ENCODE measurements around the gene AGER.

The AGER gene

GRCh38 chr6:32163559-32164258 is 20.3 kb downstream of the AGER start:
- DNase-seq (ENCODE audit: low spot score) (no peak), ATAC-seq (ENCODE audit: low read depth) (no peak)
- TF ChIP-seq, protein P1, sequence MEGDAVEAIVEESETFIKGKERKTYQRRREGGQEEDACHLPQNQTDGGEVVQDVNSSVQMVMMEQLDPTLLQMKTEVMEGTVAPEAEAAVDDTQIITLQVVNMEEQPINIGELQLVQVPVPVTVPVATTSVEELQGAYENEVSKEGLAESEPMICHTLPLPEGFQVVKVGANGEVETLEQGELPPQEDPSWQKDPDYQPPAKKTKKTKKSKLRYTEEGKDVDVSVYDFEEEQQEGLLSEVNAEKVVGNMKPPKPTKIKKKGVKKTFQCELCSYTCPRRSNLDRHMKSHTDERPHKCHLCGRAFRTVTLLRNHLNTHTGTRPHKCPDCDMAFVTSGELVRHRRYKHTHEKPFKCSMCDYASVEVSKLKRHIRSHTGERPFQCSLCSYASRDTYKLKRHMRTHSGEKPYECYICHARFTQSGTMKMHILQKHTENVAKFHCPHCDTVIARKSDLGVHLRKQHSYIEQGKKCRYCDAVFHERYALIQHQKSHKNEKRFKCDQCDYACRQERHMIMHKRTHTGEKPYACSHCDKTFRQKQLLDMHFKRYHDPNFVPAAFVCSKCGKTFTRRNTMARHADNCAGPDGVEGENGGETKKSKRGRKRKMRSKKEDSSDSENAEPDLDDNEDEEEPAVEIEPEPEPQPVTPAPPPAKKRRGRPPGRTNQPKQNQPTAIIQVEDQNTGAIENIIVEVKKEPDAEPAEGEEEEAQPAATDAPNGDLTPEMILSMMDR (IDR thresholded peaks at IDR 0.05; ENCODE audit: poor library complexity, severe bottlenecking) = no peak
- Histone ChIP-seq H3K9me3 (ENCODE audit: severe bottlenecking) (no peaks in the 10 kb centered on the region), H3K27me3 (ENCODE audit: insufficient read depth, poor library complexity, severe bottlenecking) (no peaks in the 10 kb centered on the region), H3K36me3 (ENCODE audit: low read depth) (peaks cover 36% of the 10 kb centered on the region), H3K27ac (ENCODE audit: poor library complexity, severe bottlenecking) (no peak overlapping the region), H3K4me1 (ENCODE audit: insufficient read depth, poor library complexity, severe bottlenecking) (no peaks in the 10 kb centered on the region), H3K4me3 (ENCODE audit: severe bottlenecking) (no peak overlapping the region)

- TF ChIP-seq, protein P1 (IDR thresholded peaks at IDR 0.05; ENCODE audit: poor library complexity, severe bottlenecking) = no peak
- DNase-seq (ENCODE audit: low spot score) (no peak), ATAC-seq (ENCODE audit: low read depth) (no peak)
- H3K36me3 ChIP-seq (ENCODE audit: low read depth) = peaks cover 46% of the 10 kb centered on the region
- no peak overlapping the region for H3K27ac ChIP-seq (ENCODE audit: poor library complexity, severe bottlenecking)
- no peaks in the 10 kb centered on the region for H3K9me3 ChIP-seq (ENCODE audit: severe bottlenecking)
- H3K4me3 ChIP-seq (ENCODE audit: severe bottlenecking) = no peak overlapping the region
- H3K4me1 ChIP-seq (ENCODE audit: insufficient read depth, poor library complexity, severe bottlenecking) = no peaks in the 10 kb centered on the region
- H3K27me3 ChIP-seq (ENCODE audit: insufficient read depth, poor library complexity, severe bottlenecking) = no peaks in the 10 kb centered on the region
Measured at GRCh38 chr6:32158052-32158451, 26.0 kb downstream of the AGER start.

GRCh38 chr6:32156891-32157290 is 27.2 kb downstream of the AGER start:
- H3K36me3 ChIP-seq (ENCODE audit: low read depth) = peaks cover 46% of the 10 kb centered on the region
- no peak for DNase-seq (ENCODE audit: low spot score)
- ATAC-seq (ENCODE audit: low read depth) = no peak

GRCh38 chr6:32154514-32155161 is 29.4 kb downstream of the AGER start:
- H3K27me3 ChIP-seq (ENCODE audit: insufficient read depth, poor library complexity, severe bottlenecking) = no peaks in the 10 kb centered on the region
- H3K4me3 ChIP-seq (ENCODE audit: severe bottlenecking) = peak overlapping the region; percentile 65
- DNase-seq (ENCODE audit: low spot score) (no peak), ATAC-seq (ENCODE audit: low read depth) (peak; percentile 58)
- H3K4me1 ChIP-seq (ENCODE audit: insufficient read depth, poor library complexity, severe bottlenecking) = peaks cover 6% of the 10 kb centered on the region
- TF ChIP-seq, protein P1 (IDR thresholded peaks at IDR 0.05; ENCODE audit: poor library complexity, severe bottlenecking) = peak; percentile 72
- no peaks in the 10 kb centered on the region for H3K9me3 ChIP-seq (ENCODE audit: severe bottlenecking)
- H3K36me3 ChIP-seq (ENCODE audit: low read depth) = peaks cover 39% of the 10 kb centered on the region
- peak overlapping the region; percentile 89 for H3K27ac ChIP-seq (ENCODE audit: poor library complexity, severe bottlenecking)

More at GRCh38 chr6:32156891-32157290, 27.2 kb downstream of the AGER start:
- Histone ChIP-seq H3K4me1 (ENCODE audit: insufficient read depth, poor library complexity, severe bottlenecking) (peaks cover 6% of the 10 kb centered on the region), H3K27me3 (ENCODE audit: insufficient read depth, poor library complexity, severe bottlenecking) (no peaks in the 10 kb centered on the region), H3K27ac (ENCODE audit: poor library complexity, severe bottlenecking) (no peak overlapping the region), H3K4me3 (ENCODE audit: severe bottlenecking) (no peak overlapping the region), H3K9me3 (ENCODE audit: severe bottlenecking) (no peaks in the 10 kb centered on the region)
- TF ChIP-seq, protein P1 (IDR thresholded peaks at IDR 0.05; ENCODE audit: poor library complexity, severe bottlenecking) = no peak
